ENCODE data around the gene CPM.

- TF ChIP-seq CTCF (optimal IDR thresholded peaks at IDR 0.05 in 1 of 3, IDR thresholded peaks at IDR 0.05 in 1 of 3, conservative IDR thresholded peaks at IDR 0.05 in 1 of 3; ENCODE audit: extremely low read depth in 1 of 3, insufficient read depth in 2 of 3, low read length in 3 of 3) = no peak
- no peak for TF ChIP-seq EZH2 (IDR thresholded peaks at IDR 0.05; ENCODE audit: low read length)
Observed at GRCh38 chr12:68967046-68967445, 34.1 kb upstream of the CPM start.

All from keratinocyte (primary cell).